GM12874 (cell line): Measurements from ENCODE around the gene SCN10A.

Experiments used
- CTCF ChIP-seq: IDR thresholded peaks from 2 replicates; pipeline ENCODE4 v1.5.1; 2011; ENCODE audit warnings: low read depth, mild to moderate bottlenecking, control low read depth, low read length, moderate library complexity; ENCODE audit not compliant: insufficient read depth

SCN10A gene

GRCh38 chr3:38652934-38653333 lies 163.1 kb downstream of the SCN10A start:
- TF ChIP-seq CTCF: no peak

- TF ChIP-seq CTCF: peak; percentile 100
Measured at GRCh38 chr3:38651153-38651789, 164.7 kb downstream of the SCN10A start.

GRCh38 chr3:38650248-38650951 lies 165.6 kb downstream of the SCN10A start:
- TF ChIP-seq CTCF: no peak

GRCh38 chr3:38649500-38650247 lies 166.3 kb downstream of the SCN10A start, which contains the start of gene SCN5A:
Gene SCN5A (minus strand): TSS chr3:38649687. CDS start chr3:38633307, 16,380 bp downstream.
- TF ChIP-seq CTCF: no peak

GRCh38 chr3:38648659-38649499 lies 167.1 kb downstream of the SCN10A start:
- TF ChIP-seq CTCF: no peak

- TF ChIP-seq CTCF: no peak
Measured at GRCh38 chr3:38648024-38648658, 167.9 kb downstream of the SCN10A start.
